IPS DF 19.7 (cell line): ENCODE measurements around the gene SH3BP1.
"Not testable (repeated sequence)": the region's sequence is repeated elsewhere in the genome, so short reads cannot be mapped to it uniquely, and the experiment has no call there.

ENCODE experiments used
- DNase-seq: peaks from one replicate; pipeline ENCODE4 v3.0.0-alpha.2; 2013; ENCODE audit warnings: low read depth, low spot score

Gene SH3BP1

GRCh38 chr22:37679670-37680069 is 40.2 kb downstream of the SH3BP1 start:
- no peak for DNase-seq

DNA sequence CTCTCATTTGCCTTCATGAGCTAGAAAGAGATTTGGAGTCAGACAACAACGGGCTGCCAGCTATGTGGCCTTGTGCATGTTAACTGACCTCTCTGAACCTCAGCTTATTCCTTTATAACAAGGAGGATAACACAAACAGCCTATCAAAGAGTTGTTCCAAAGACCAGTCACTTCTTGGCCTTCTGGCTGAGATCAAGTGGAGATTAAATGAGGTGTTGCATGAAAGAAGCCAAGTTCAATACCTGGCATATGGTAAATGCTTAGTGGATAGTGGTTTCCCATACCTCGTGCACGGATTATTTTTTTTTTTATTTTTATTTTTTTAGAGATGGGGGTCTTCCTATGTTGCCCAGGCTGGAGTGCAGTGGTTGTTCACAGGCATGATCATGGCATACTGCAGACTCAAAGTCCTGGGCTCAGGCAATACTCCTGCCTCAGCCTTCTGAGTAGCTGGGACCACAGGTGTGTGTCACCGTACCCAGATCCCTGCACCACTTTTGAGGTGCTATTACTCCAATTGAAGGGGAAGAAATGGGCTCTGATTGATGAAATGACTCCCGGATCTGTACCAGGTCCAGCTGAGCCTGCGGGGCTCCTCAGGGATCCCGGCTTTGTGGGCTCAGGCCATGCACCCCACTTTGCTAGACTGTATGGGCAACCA is 40.9 kb downstream of the SH3BP1 start:
- no peak for DNase-seq

GRCh38 chr22:37681001-37681424 is 41.5 kb downstream of the SH3BP1 start:
- no peak for DNase-seq

DNA sequence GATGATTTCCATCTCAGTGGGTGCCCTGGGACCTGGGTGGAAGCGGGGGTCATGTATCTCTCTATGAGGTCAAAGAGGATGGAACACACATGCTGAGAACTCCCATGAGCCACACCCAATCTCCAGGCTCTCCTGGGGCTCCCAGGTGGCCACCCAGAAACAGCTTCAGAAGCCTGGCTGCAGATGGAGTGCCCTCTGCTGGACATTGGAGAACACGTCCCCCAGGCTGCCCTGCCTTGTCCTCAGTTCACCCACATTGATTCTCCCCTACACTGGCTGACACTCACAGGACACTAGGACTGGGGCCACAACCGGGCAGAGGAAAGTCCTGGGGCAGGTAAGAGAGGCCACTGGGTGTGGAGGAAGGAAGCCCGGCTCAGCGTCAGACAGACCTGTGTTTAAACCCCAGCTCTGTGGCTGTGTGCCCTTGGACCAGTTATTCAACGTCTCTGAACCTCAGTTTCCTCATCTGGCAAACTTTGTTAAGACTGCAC is 42.1 kb downstream of the SH3BP1 start:
- DNase-seq = no peak

DNA sequence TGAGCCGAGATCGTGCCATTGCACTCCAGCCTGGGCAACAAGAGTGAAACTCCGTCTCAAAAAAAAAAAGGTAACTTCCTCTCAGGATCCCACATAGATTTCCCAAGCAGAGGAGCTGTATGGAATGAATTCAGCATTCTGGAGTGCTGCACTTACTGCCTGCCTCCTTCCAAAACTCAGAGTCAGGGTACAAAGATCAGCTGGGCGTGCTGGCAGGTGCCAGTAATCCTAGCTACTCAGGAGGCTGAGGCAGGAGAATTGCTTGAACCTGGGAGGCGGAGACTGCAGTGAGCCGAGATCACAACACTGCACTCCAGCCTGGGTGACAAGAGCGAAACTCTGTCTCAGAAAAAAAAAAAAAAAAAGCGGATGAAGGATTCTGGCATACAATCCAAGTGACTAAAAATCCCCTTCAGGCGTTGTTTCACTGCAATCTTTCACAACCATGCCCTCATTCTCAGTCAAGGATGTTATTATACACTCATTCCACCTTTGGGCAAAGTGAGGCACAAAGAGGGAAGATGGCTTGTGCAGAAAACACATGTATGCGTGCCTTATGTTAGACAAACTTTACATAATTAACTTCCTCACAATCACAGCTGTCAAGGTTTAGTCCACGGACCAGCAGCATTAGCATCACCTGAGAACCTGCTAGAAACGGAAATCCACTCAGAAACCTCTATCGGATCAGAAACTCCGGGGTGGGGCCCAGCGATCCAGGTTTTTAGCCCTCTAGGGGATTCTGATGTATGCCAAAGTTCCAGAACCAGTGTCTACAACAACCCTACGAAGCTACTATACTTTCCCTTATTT is 45.5 kb downstream of the SH3BP1 start:
- DNase-seq = no peak

GRCh38 chr22:37686002-37686982 is 46.8 kb downstream of the SH3BP1 start, which contains the start of gene NOL12:
NOL12 (plus strand) TSS chr22:37686343; CDS start chr22:37686393, 50 bp downstream.
- DNase-seq = no peak

- no peak for DNase-seq
These were observed 50.9 kb downstream of the SH3BP1 start for GRCh38 chr22:37690407-37690806.

- no peak for DNase-seq
These were observed 51.5 kb downstream of the SH3BP1 start for GRCh38 chr22:37690901-37691504.

DNA sequence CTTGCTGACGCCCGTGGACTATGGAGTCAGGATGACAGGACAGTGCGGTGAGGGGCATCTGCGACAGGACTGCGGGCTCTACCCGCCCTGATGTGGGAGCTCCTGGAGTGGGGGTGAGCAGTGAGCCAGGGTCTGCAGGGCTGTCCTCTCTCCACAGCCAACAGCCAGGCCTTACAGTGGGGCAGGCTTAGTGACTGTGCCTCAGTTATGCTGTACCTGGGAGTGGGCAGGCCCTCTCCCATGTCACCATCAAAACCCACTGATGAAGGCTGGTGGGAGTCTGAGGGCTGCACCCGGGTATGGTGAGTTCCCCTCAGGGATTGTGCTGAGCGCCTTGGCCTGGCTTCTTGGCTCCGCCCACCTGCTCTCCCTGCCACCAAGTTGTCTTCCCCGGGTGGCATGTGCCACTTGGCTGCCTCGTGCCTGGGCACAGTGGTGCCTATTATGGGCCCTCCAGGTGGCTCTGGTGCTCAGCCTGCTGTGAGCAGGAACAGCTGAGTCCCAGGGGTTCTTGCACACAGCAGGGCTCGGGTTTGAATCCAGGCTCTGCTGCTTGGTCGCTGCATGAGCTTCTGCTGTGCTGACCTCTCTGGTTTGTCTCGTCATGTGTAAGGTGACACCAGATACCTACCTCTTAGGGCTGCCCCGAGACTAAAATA is 53.3 kb downstream of the SH3BP1 start:
- no peak for DNase-seq

DNA sequence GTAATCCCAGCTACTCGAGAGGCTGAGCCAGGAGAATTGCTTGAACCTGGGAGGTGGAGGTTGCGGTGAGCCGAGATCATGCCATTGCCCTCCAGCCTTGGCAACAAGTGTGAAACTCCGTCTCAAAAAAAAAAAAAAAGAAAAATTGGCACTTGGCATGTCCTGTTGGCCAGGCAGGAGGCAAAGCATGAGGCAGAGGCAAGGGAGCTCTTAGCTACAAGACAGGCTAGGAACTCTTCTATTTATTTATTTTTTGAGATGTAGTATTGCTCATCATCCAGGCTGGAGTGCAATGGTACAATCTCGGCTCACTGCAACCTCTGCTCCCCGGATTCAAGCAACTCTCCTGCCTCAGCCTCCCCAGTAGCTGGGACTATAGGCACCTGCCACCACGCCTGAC is 54.7 kb downstream of the SH3BP1 start:
- not testable (repeated sequence) for DNase-seq

DNA sequence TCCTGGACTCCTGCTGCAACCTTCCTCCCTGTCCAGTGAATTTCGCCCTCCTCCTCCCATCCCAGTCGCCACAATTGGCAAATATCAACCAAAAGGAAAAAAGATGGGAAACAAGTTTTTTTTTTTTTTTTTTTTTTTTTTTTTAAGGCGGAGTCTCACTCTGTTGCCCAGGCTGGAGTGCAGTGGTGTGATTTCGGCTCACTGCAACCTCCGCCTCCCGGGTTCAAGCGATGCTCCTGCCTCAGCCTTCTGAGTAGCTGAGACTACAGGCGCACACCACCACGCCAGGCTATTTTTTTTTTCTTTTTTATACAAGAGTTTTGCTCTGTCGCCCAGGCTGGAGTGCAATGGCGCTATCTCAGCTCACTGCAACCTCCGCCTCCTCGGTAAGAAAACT is 56.8 kb downstream of the SH3BP1 start:
- DNase-seq = not testable (repeated sequence)

DNA sequence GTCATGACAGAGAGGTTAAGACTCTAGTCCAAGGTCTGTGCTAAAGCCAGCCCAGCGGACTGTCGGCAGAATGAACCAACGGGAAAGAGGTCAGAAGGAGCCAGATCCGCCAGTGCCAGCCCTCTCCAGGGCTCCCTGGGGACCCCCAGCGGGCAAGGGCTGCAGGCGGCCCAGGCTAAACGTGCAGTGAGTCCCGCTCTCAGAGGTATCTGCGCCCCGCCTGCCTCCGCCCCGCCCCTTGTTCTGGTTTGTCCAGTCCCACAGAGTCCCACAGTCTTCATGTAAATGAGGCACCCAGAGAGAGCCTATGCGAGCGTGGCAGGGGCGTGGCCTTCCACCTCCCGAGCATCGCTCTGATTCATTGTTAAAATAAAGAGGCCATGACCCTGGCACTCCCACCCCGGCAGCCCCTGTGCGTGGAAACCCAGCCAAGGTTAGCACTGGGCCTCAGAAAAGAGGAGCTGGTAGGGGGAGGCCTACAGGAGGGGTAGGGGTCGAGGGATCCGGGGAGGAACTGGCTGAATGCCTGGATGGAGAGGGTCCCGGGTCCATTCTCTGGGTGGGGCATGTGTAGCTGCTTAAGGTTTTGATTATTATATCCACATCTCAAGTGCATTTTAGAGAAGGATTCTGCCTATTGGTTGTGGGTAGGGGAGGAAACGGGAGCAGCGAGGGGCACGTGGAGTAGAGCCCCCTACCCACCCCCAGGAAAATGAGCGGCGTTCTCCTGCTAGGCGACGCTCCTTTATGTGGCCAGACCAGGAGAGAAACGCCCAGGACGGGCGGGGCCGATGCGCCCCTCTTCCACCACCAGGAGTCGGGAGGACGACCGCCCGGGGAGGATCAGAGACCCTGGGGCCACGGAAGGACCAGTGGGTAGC is 57.4 kb downstream of the SH3BP1 start, which contains the start of gene TRIOBP:
TRIOBP (plus strand) TSS at position 392 of the 881 bp plus-strand sequence. CDS start 4,318 bp downstream, outside the sequence.
- DNase-seq = peak; percentile 93

GRCh38 chr22:37697538-37697835 is 58.0 kb downstream of the SH3BP1 start:
- no peak for DNase-seq

- no peak for DNase-seq
These were observed 61.8 kb downstream of the SH3BP1 start for GRCh38 chr22:37701141-37701786.

GRCh38 chr22:37703906-37704305 is 64.4 kb downstream of the SH3BP1 start:
- DNase-seq = no peak

DNA sequence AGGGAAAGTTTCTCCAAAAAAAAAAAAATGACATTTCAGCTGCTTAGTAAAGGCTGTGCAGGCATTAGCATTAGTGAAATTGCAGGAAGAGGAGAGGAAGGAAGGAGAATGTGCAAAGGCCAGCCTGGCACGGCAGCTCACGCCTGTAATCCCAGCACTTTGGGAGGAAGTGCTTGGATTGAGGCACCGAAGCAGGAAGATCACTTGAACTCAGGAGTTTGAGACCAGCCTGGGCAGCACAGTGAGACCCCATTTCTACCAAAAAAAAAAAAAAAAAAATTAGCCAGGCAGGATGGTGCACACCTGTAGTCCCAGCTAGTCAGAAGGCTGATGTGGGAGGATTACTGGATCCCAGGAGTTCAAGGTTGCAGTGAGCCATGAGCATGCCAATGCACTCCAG is 65.2 kb downstream of the SH3BP1 start:
- no peak for DNase-seq

DNA sequence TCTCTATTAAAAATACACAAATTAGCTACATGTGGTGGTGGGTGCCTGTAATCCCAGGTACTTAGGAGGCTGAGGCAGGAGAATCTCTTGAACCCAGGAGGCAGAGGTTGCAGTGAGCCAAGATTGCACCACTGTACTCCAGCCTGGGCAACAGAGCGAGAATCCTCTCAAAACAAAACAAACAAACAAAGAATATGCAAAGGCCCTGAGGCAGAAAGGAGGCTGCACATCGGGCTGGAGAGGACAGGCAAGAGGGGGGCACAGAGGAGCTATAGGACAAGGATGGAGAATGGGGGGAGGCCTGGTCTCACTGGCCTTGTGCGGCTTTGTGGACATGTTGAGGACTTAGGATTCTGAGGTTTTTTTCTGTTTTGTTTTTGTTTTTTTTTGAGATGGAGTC is 65.7 kb downstream of the SH3BP1 start:
- no peak for DNase-seq
